ENCODE data around the gene TMEM165.

Gene TMEM165

GRCh38 chr4:55376698-55377097, 19.1 kb upstream of the TMEM165 start:
- TF ChIP-seq CTCF (IDR thresholded peaks at IDR 0.05): no peak

GRCh38 chr4:55378617-55379467, 16.9 kb upstream of the TMEM165 start:
- no peak for TF ChIP-seq CTCF (IDR thresholded peaks at IDR 0.05)

GRCh38 chr4:55380576-55380975, 15.2 kb upstream of the TMEM165 start:
- no peak for TF ChIP-seq CTCF (IDR thresholded peaks at IDR 0.05)

- no peak for TF ChIP-seq CTCF (IDR thresholded peaks at IDR 0.05)
Observed at GRCh38 chr4:55381502-55381901, 14.3 kb upstream of the TMEM165 start.

- no peak for TF ChIP-seq CTCF (IDR thresholded peaks at IDR 0.05)
Observed at GRCh38 chr4:55382488-55383003, 13.2 kb upstream of the TMEM165 start.

- TF ChIP-seq CTCF (IDR thresholded peaks at IDR 0.05): no peak
Observed at GRCh38 chr4:55385201-55385649, 10.5 kb upstream of the TMEM165 start.

- TF ChIP-seq CTCF (IDR thresholded peaks at IDR 0.05): no peak
Observed at GRCh38 chr4:55386073-55386472, 9.7 kb upstream of the TMEM165 start.

All from LNCAP (cell line).